ENCODE data around the gene IFFO2. TPM values are rescaled to one million over a fixed set of nuclear protein-coding genes. Genes with fewer than 3 reads are reported as not detected.

Gene IFFO2
- total RNA-seq, 8 experiments from 2014 or later = 2.8 to 24.2 (median 6.3) TPM

DNA sequence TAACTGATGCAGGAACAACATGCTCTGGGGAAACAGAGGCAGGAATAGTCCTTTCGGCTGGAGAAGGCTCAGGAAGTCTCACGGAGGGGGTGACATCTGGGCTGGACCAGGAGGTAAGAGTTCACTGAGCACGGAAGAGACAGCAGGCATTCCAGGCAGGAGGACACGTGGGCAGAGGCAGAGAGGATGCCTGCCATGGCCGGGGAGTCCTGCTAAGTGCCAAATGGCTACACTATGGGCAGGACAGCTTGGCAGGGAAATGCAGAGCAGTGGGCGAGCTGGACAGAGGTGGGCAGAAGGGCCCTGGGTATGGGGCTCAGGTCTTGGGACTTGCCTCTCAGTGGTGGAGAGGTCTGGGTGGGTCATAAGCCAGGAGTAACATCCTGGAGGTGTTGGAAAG is 71.7 kb downstream of the IFFO2 start:
- Histone ChIP-seq H3K4me1 (replicated peaks in 1 of 2) (peaks cover 5 to 16% of the 10 kb centered on the region in 2 donors), H3K27ac (no peak overlapping the region), H3K4me3 (no peak overlapping the region)
- ATAC-seq (replicated peaks in 6 of 8) = no peak
- 48 to 93% (median 79%) methylated on average over 1 to 6 of the region's 6 CpGs; no CpG with 5 or more reads in 2 of the 10 experiments for WGBS, 10 experiments
- in situ Hi-C loops (cut with MboI; ENCODE audit: low pct_unique_long_range_greater_than_20kb in 2 of 9, low sequenced_read_pairs in 9 of 9, unreplicated experiment in 9 of 9) = loop anchor here in 1 of 9 experiments (25.0 kb wide), 1 partner anchor 778 kb away; the partner anchor contains the start of gene HTR6

GRCh38 chr1:18884419-18884717 is 72.1 kb downstream of the IFFO2 start:
- peak in 3 of 8 experiments; percentile 3 to 24 (median 14) for ATAC-seq (replicated peaks in 6 of 8)
- in situ Hi-C loops (cut with MboI; ENCODE audit: low pct_unique_long_range_greater_than_20kb in 2 of 9, low sequenced_read_pairs in 9 of 9, unreplicated experiment in 9 of 9) = loop anchor here in 1 of 9 experiments (25.0 kb wide), 1 partner anchor 778 kb away; the partner anchor contains the start of gene HTR6
- peaks cover 9 to 19% of the 10 kb centered on the region in 2 donors for H3K4me1 ChIP-seq (replicated peaks in 1 of 2)
- H3K4me3 ChIP-seq = no peak overlapping the region
- H3K27ac ChIP-seq = no peak overlapping the region
- 21 to 42% (median 33%) methylated on average over 1 to 4 of the region's 4 CpGs; no CpG with 5 or more reads in 3 of the 10 experiments for WGBS, 10 experiments

GRCh38 chr1:18883636-18884418 is 72.6 kb downstream of the IFFO2 start:
- H3K4me3 ChIP-seq = no peak overlapping the region
- peak in 7 of 8 experiments; percentile 16 to 89 (median 56) for ATAC-seq (replicated peaks in 6 of 8)
- peaks cover 11 to 24% of the 10 kb centered on the region in 2 donors for H3K4me1 ChIP-seq (replicated peaks in 1 of 2)
- in situ Hi-C loops (cut with MboI; ENCODE audit: low pct_unique_long_range_greater_than_20kb in 2 of 9, low sequenced_read_pairs in 9 of 9, unreplicated experiment in 9 of 9) = loop anchor here in 1 of 9 experiments (25.0 kb wide), 1 partner anchor 778 kb away; the partner anchor contains the start of gene HTR6
- 0 to 100% (median 50%) methylated on average over 1 to 12 of the region's 14 CpGs; no CpG with 5 or more reads in 1 of the 10 experiments for WGBS, 10 experiments
- H3K27ac ChIP-seq = no peak overlapping the region

DNA sequence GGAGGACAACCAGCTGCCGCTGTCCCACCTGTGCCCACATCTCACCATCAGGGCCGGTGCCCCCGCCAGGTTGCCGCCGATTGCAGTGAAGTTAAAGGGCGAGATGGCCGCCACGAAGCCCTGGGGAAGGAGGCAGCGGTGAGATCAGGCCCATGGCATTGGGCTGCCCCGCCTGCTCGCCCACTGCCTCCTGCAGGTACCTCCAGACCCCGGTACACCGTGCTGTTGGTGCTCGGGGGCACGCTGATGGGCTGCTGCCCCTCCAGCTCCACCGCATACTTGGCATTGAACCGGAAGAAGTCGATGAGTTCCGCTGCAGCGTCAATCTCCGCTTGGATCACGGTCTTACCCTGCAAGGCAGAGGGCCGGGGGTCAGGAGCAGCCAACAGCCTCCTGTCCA is 73.4 kb downstream of the IFFO2 start:
- Histone ChIP-seq H3K4me1 (replicated peaks in 1 of 2) (peaks cover 11 to 25% of the 10 kb centered on the region in 2 donors), H3K27ac (peak overlapping the region in 1 of 2 donors; percentile 3), H3K4me3 (no peak overlapping the region)
- in situ Hi-C loops (cut with MboI; ENCODE audit: low pct_unique_long_range_greater_than_20kb in 2 of 9, low sequenced_read_pairs in 9 of 9, unreplicated experiment in 9 of 9) = loop anchor here in 1 of 9 experiments (25.0 kb wide), 1 partner anchor 779 kb away; the partner anchor contains the start of gene HTR6
- no peak for ATAC-seq (replicated peaks in 6 of 8)
- WGBS, 10 experiments = 95 to 100% (median 98%) methylated on average over 2 to 18 of the region's 23 CpGs; no CpG with 5 or more reads in 7 of the 10 experiments

DNA sequence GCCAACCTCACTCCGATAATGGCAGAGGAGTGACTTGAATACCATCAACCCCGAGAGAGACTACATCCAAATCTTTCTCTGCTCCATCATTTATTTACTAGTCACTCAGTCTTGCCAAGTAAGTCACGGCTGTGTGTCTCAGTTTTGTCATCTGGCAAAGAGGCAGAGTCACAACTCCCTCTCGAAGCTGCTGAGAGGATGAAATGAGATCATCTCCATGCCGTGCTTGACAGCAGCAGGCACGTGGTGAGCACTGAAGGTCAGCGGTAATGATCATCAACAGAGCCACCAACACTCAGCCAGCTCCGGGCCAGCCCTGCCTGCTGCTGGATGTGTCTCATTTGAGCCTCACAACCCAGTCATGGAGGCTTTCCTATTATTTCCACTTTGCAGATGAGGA is 74.0 kb downstream of the IFFO2 start:
- Histone ChIP-seq H3K4me3 (no peak overlapping the region), H3K4me1 (replicated peaks in 1 of 2) (peaks cover 11 to 25% of the 10 kb centered on the region in 2 donors), H3K27ac (peak overlapping the region in 1 of 2 donors; percentile 3)
- peak in 6 of 8 experiments; percentile 7 to 65 (median 54) for ATAC-seq (replicated peaks in 6 of 8)
- in situ Hi-C loops (cut with MboI; ENCODE audit: low pct_unique_long_range_greater_than_20kb in 2 of 9, low sequenced_read_pairs in 9 of 9, unreplicated experiment in 9 of 9) = loop anchor here in 1 of 9 experiments (25.0 kb wide), 1 partner anchor 780 kb away; the partner anchor contains the start of gene HTR6
- 40 to 85% (median 63%) methylated on average over 1 to 6 of the region's 8 CpGs; no CpG with 5 or more reads in 4 of the 10 experiments for WGBS, 10 experiments

- H3K4me3 ChIP-seq = no peak overlapping the region
- peak in 4 of 8 experiments; percentile 0 to 11 (median 1) for ATAC-seq (replicated peaks in 6 of 8)
- H3K27ac ChIP-seq = no peak overlapping the region
- 77 to 97% (median 94%) methylated on average over 5 to 9 of the region's 24 CpGs; no CpG with 5 or more reads in 4 of the 10 experiments for WGBS, 10 experiments
- peaks cover 11 to 25% of the 10 kb centered on the region in 2 donors for H3K4me1 ChIP-seq (replicated peaks in 1 of 2)
- in situ Hi-C loops (cut with MboI; ENCODE audit: low pct_unique_long_range_greater_than_20kb in 2 of 9, low sequenced_read_pairs in 9 of 9, unreplicated experiment in 9 of 9) = loop anchor here in 1 of 9 experiments (25.0 kb wide), 1 partner anchor 780 kb away; the partner anchor contains the start of gene HTR6
Measured at GRCh38 chr1:18881642-18882431, 74.6 kb downstream of the IFFO2 start.

- Histone ChIP-seq H3K4me3 (no peak overlapping the region), H3K4me1 (replicated peaks in 1 of 2) (peaks cover 11 to 25% of the 10 kb centered on the region in 2 donors), H3K27ac (no peak overlapping the region)
- no peak for ATAC-seq (replicated peaks in 6 of 8)
- in situ Hi-C loops (cut with MboI; ENCODE audit: low pct_unique_long_range_greater_than_20kb in 2 of 9, low sequenced_read_pairs in 9 of 9, unreplicated experiment in 9 of 9) = loop anchor here in 1 of 9 experiments (25.0 kb wide), 1 partner anchor 781 kb away; the partner anchor contains the start of gene HTR6
- WGBS, 10 experiments = 86 to 100% (median 100%) methylated on average over 1 to 2 of the region's 2 CpGs; no CpG with 5 or more reads in 4 of the 10 experiments
Measured at GRCh38 chr1:18881164-18881563, 75.3 kb downstream of the IFFO2 start.

DNA sequence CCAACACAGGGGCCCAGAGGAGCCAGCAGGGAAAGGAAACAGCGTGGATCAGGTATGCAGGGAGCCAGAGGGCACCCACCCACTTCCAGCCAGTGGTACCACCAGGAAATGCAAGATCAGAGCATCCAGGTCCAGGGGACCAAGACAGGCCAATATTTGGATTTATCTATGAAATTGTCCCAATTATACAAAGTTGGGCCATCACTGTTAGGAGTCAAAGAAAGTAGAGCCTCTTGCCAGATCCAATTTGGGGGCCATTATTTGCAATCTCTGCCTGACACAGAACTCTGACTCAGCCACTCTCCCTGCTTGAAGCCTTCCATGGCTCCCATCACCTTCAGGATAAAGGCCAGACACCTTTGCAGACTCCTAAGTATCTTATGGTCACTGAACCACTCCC is 75.9 kb downstream of the IFFO2 start:
- Histone ChIP-seq H3K4me1 (replicated peaks in 1 of 2) (peaks cover 11 to 25% of the 10 kb centered on the region in 2 donors), H3K27ac (no peak overlapping the region), H3K4me3 (no peak overlapping the region)
- 100% methylated on average over 1 of the region's 1 CpG; no CpG with 5 or more reads in 9 of the 10 experiments for WGBS, 10 experiments
- no peak for ATAC-seq (replicated peaks in 6 of 8)
- in situ Hi-C loops (cut with MboI; ENCODE audit: low pct_unique_long_range_greater_than_20kb in 2 of 9, low sequenced_read_pairs in 9 of 9, unreplicated experiment in 9 of 9) = loop anchor here in 1 of 9 experiments (25.0 kb wide), 1 partner anchor 782 kb away; the partner anchor contains the start of gene HTR6

DNA sequence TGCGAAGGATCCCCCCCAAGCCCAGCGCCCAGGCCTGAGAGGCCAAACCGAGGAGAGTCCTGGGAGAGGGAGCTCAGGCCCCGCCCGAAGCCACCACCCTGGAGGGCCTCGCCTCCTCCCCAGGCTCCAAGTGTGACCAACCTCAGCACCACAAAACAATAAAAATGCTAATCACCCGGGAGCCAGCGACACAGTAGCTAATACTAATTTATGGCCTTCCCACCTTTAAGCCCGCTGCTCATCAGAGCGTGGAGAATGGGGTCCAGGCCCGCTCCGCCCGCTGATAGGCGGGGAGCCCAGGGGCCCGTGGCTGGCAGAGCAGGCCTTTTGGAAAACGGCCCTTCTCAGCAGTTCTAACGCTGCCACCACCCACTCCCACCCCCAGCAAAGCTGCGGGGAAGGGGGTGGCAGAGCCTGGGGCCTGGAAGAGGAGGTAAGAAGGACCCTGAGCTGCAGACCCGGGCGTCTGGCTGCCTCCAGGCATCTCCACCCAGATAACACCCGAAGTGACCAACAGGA is 76.6 kb downstream of the IFFO2 start:
- ATAC-seq (replicated peaks in 6 of 8) = peak; percentile 15 to 87 (median 70)
- no peak overlapping the region for H3K27ac ChIP-seq
- 5 to 17% (median 17%) methylated on average over 6 to 15 of the region's 21 CpGs; no CpG with 5 or more reads in 7 of the 10 experiments for WGBS, 10 experiments
- H3K4me3 ChIP-seq = no peak overlapping the region
- in situ Hi-C loops (cut with MboI; ENCODE audit: low pct_unique_long_range_greater_than_20kb in 2 of 9, low sequenced_read_pairs in 9 of 9, unreplicated experiment in 9 of 9) = loop anchor here in 1 of 9 experiments (25.0 kb wide), 1 partner anchor 782 kb away; the partner anchor contains the start of gene HTR6
- H3K4me1 ChIP-seq (replicated peaks in 1 of 2) = peaks cover 11 to 25% of the 10 kb centered on the region in 2 donors

- ATAC-seq (replicated peaks in 6 of 8) = no peak
- in situ Hi-C loops (cut with MboI; ENCODE audit: low pct_unique_long_range_greater_than_20kb in 2 of 9, low sequenced_read_pairs in 9 of 9, unreplicated experiment in 9 of 9) = loop anchor here in 1 of 9 experiments (25.0 kb wide), 1 partner anchor 783 kb away; the partner anchor contains the start of gene HTR6
- no peak overlapping the region for H3K27ac ChIP-seq
- WGBS, 10 experiments = 51 to 86% (median 59%) methylated on average over 3 to 6 of the region's 12 CpGs; no CpG with 5 or more reads in 6 of the 10 experiments
- peaks cover 11 to 25% of the 10 kb centered on the region in 2 donors for H3K4me1 ChIP-seq (replicated peaks in 1 of 2)
- no peak overlapping the region for H3K4me3 ChIP-seq
Measured at GRCh38 chr1:18879215-18879790, 77.2 kb downstream of the IFFO2 start.

GRCh38 chr1:18878538-18879214 is 77.8 kb downstream of the IFFO2 start:
- no peak overlapping the region for H3K27ac ChIP-seq
- in situ Hi-C loops (cut with MboI; ENCODE audit: low pct_unique_long_range_greater_than_20kb in 2 of 9, low sequenced_read_pairs in 9 of 9, unreplicated experiment in 9 of 9) = loop anchor here in 1 of 9 experiments (25.0 kb wide), 1 partner anchor 784 kb away; the partner anchor contains the start of gene HTR6
- 56 to 95% (median 81%) methylated on average over 3 to 12 of the region's 12 CpGs; no CpG with 5 or more reads in 3 of the 10 experiments for WGBS, 10 experiments
- peaks cover 11 to 23% of the 10 kb centered on the region in 2 donors for H3K4me1 ChIP-seq (replicated peaks in 1 of 2)
- no peak overlapping the region for H3K4me3 ChIP-seq
- no peak for ATAC-seq (replicated peaks in 6 of 8)

All from motor neuron (in vitro differentiated cells).